ENCODE measurements around the gene MISFA. TPM values are rescaled to one million over a fixed set of nuclear protein-coding genes. Genes with fewer than 3 reads are reported as not detected.
A peak's percentile ranks its signal among the peaks of the same experiment; 100 is the strongest.

Gene MISFA
- total RNA-seq, 1 experiment from 2014 or later, result 3.7 TPM

- Histone ChIP-seq H2AK5ac (ENCODE audit: insufficient read length, low read length) (no peak within 1 kb of the TSS), H3K23ac (ENCODE audit: insufficient read length, low read depth, low read length) (no peak within 1 kb of the TSS), H3K14ac (ENCODE audit: insufficient read depth, low read length) (peak within 1 kb of the TSS; percentile 91), H4K5ac (ENCODE audit: insufficient read length, low read depth, low read length) (no peak within 1 kb of the TSS), H2BK120ac (ENCODE audit: low read depth, low read length, poor library complexity, severe bottlenecking) (no peak within 1 kb of the TSS), H3K4me1 (ENCODE audit: insufficient read depth, low read length) (no peaks in the 10 kb centered on the region), H3T11ph (ENCODE audit: low read length) (no peak within 1 kb of the TSS), H2BK12ac (ENCODE audit: insufficient read length, low read depth, low read length) (no peak within 1 kb of the TSS), H3K27me3 (ENCODE audit: insufficient read depth, low read length) (no peaks in the 10 kb centered on the region), H3K18ac (ENCODE audit: insufficient read length, low read depth, low read length) (peak within 1 kb of the TSS; percentile 77), H3K27ac (ENCODE audit: insufficient read length, low read depth, low read length) (no peak within 1 kb of the TSS), H3K79me2 (ENCODE audit: insufficient read depth, low read length) (peaks cover 5% of the 10 kb centered on the region; the same call in 1 of the 2 replicates), H2BK20ac (ENCODE audit: low read depth, low read length, poor library complexity, severe bottlenecking) (no peak within 1 kb of the TSS), H3K4ac (ENCODE audit: low read depth, low read length) (no peak within 1 kb of the TSS), H3K9ac (ENCODE audit: extremely low read depth, insufficient read length, low read length) (peak within 1 kb of the TSS; percentile 93), H4K8ac (replicated peaks; ENCODE audit: insufficient read length, low read depth, low read length) (no peak within 1 kb of the TSS), H3K4me2 (ENCODE audit: insufficient read depth, insufficient read length, low read length) (peak within 1 kb of the TSS; percentile 99), H2BK5ac (ENCODE audit: insufficient read length, low read length) (no peak within 1 kb of the TSS), H4K91ac (ENCODE audit: insufficient read length, low read depth, low read length) (no peak within 1 kb of the TSS), H3K9me3 (ENCODE audit: control insufficient read depth, low read depth, low read length) (no peaks in the 10 kb centered on the region), H2BK15ac (ENCODE audit: low read depth, low read length) (no peak within 1 kb of the TSS), H2AFZ (ENCODE audit: low read length) (peak within 1 kb of the TSS; percentile 56), H3K56ac (ENCODE audit: insufficient read length, low read depth, low read length) (no peak within 1 kb of the TSS), H3K79me1 (ENCODE audit: insufficient read depth, low read depth, low read length, poor library complexity, severe bottlenecking) (peaks cover 4% of the 10 kb centered on the region), H4K20me1 (ENCODE audit: control insufficient read depth, insufficient read depth, insufficient read length) (no peaks in the 10 kb centered on the region), H3K23me2 (ENCODE audit: insufficient read length, low read depth, low read length, poor library complexity, severe bottlenecking) (peaks cover 18% of the 10 kb centered on the region)
- no peaks in the 10 kb centered on the region; a peak in 3 of 4 replicates for H3K4me1 Mint-ChIP-seq
- no peaks in the 10 kb centered on the region for H3K9me3 Mint-ChIP-seq
- DNase-seq, result peak; percentile 90
- no peaks in the 10 kb centered on the region for H3K36me3 Mint-ChIP-seq (ENCODE audit: insufficient read depth in 1 of 3, low read depth in 3 of 3)
- TF ChIP-seq CTCF (conservative IDR thresholded peaks at IDR 0.05), result no peak
- no peaks in the 10 kb centered on the region for H3K27me3 Mint-ChIP-seq (ENCODE audit: low read depth)
- no peak within 1 kb of the TSS for H3K4me3 Mint-ChIP-seq
- H3K27ac Mint-ChIP-seq, result no peak within 1 kb of the TSS
- WGBS (ENCODE audit: extremely low coverage, insufficient read length, low lambda C conversion rate), result no CpG with 5 or more reads among the region's 50 CpGs
These were observed 11.0 kb upstream of the MISFA start, which contains the start of gene UEVLD for GRCh38 chr11:18588297-18589252. Gene UEVLD (minus strand): TSS chr11:18588734. CDS start chr11:18588654, 80 bp downstream.

Data from H9 (cell line).